Occipital lobe (tissue), 2 donors: Measurements from ENCODE around the gene LARGE1. TPM values are rescaled to one million over a fixed set of nuclear protein-coding genes. Genes with fewer than 3 reads are reported as not detected.
"Not testable (repeated sequence)": the region's sequence is repeated elsewhere in the genome, so short reads cannot be mapped to it uniquely, and the experiment has no call there.

Source experiments
- DNase-seq: peaks from one replicate; lab custom pipeline; 2025; lab: John Stamatoyannopoulos, UW
- total RNA-seq: library from RNA; depleted of rRNA; stranded (reverse); fragments of >200 nt; gene quantifications from one replicate; pipeline ENCODE4 v1.2.3, GENCODE V29; 2014

Gene LARGE1
- total RNA-seq, 1 donor from 2014 or later, result 37.3 TPM

DNA sequence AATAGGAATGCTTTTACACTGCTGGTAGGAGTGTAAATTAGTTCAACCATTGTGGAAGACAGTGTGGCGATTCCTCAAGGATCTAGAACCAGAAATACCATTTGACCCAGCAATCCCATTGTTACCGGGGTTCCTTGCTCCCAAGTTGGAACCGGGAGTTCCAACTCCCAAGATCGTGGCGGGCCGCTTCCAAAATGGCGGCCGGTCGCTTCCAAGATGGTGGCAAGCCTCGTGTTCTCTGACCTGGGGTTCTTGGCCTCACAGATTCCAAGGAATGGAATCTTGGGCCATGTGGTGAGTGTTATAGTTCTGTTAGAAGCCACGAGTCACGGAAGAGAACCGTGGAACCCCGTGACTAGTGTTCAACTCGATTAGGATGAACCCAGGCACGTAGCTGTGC lies 62.5 kb downstream of the LARGE1 start:
- DNase-seq, result not testable (repeated sequence)

DNA sequence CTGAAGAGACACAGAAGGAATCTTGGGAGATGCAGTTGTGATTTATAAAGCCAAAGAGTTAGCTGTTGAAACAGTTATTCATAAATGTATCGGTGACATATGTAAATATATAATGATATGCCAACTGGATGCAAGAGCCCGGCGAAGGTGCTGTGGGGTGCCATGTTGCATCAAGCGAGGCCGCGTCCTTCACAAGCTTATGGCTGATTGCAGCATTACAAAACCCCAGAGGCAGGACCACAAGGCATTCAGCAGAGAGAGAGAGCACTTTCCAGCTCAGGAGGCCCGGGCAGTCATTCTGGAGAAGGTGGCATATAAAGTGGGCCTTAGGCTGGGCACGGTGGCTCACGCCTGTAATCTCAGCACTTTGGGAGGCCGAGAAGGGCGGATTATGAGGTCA lies 65.6 kb downstream of the LARGE1 start:
- no peak for DNase-seq

DNA sequence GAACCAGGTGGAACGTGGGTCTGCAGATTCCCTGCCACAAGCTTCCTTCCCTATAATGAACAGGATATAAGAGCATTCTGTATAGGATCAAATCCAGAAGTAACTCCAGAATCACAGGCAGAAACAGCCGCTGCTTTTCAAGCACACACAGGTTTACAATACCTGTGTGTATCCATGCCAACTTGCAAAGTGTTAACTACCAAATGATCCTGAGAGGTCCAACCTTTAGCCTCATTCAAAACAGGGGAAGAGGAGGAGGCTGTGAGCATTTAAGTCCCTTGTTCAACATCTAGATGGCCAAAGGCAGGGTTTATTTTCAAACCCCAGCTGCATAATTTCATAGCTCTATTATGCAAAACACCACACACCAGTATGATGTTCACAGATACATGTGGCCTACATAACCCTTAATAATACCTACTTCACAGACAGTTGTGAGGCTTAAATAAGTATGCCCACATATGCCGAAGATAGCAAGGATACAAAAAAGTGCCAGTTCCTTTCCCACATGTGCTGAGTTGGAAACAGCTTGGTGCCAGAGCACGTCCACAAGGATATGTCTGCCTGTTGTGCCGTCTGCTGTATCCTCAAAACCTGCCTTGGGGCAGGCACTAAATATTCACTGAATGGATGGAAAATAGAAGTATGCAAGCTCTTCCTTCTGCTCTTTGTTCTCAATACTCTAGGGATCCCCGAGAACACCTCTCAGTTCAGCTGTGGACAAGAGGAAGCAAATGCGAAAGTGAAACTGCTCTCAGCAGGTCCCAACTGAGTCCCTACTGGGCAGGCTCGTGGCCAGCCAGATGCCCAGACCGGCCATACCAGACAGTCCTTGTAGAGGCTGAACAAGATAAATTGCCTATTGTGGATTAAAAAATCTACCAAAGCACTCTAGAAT lies 66.8 kb downstream of the LARGE1 start:
- DNase-seq, result peak; percentile 24

DNA sequence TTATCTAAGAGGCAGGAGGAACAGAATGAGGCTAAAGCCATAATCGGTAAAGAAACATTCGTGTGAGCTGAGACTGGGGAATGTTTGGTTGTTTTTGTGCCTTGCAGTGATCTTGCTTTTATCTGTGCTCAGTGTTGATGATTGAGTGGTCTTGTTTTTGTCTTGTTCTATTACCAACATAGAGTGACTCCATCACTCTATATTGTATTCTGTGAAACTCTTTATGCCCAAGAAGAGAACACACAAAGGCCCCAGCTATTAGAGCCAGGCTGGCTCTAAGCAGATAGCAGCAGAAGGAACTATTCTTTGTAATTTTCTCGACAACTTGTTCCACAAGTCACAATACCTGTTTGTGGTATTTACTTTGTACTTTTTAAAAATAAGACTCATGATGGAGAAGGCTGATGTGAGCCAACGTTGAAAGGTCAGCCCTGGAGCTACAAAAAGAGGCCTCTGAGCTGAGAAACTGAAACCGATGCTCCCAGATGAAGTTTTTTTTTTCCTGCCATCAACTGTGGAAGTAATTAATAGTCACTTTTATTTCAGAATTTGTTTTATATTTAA lies 68.4 kb downstream of the LARGE1 start:
- DNase-seq, result no peak

DNA sequence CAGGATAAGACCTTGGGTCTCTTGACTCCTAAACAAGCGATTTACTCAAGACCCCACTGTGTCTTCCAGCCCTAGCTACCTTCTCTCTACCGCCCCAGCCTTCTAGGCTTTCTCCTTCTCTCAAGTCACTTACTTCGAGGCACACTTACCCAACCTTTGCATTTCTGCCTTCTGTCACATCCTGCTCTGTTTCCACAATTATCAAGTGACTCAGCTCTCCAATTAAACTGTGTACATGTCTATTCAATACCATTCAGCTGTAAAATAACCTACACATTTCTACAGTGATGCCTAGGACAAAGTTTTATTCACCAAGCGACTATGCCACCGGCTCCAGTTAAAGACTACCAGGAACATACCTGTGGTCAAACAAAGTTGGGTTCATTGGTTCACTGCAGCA lies 69.0 kb downstream of the LARGE1 start:
- DNase-seq, result no peak

DNA sequence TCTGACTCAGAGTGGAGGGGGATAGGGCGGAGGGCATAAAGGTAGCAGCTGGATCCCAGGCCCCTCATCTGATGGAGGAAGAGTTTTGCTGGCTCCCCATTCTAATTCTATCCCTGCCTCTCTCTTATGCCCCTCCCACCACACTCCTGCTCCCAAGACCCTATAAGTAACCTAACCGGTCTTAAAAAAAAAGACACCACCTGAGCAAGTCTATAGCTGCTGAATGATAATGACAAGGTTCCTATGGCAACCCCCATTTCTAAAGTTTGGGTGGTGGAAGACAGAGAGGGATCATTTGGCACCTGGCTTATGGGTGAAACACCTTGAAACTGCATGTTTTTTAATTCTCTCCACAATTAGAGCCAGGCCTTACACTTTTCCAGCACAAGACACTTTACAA lies 69.6 kb downstream of the LARGE1 start:
- DNase-seq, result no peak

DNA sequence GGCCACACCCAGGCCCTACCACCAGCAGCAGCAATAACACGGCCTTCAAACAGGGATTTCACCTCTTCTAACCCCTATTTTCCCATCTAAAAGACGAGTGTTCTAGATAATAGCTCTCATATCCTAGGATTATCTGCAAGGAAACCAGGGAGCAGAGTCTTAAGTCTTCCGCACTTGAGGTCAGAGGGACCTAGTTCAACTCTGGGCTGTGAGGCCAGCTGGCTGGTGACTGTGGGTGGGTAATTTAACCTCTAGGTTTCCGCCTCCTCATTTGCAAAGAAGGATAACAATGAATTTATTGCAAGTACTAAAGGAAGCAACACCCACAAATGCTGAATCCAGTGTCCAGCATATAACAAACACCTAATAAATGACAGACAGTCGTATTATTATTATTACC lies 70.1 kb downstream of the LARGE1 start:
- no peak for DNase-seq

DNA sequence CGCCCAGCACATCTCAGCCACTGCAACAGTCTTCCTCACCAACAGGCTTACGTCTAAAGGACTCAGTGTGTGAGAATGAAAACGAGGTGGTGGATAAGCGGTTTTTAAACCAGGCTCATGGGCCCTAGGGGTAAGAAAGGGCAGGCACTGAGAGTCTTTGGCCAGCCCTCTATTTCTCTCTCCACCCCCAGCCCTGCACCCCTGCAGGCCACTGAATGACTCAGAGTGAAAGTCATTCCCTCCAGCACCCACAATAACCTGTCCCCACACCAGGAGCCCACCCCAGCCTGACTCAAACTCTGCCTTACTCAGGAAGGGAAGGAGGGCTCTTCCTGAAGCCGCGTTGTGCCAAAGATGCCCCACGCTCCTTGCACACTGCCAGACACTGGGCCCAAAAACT lies 72.0 kb downstream of the LARGE1 start:
- DNase-seq, result no peak

DNA sequence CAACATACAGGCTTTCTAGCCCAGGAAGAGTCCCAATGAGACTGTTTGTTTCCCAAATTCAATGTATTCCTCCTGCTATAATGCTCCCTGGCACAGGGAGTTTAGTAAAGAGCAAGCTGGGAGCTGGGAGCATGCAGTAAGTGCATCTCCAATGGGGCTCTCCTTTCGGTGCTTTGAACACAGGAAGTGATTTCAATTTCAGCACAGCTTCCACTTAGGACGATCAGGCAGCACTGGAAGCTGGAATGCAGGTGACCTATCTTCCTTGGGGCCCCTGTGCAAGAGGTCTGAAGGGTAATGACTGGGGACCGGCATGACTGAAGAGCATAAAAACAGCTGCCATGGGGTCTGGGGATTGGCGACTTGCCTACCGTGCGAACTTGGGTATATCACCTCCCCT lies 76.0 kb downstream of the LARGE1 start:
- DNase-seq, result no peak

DNA sequence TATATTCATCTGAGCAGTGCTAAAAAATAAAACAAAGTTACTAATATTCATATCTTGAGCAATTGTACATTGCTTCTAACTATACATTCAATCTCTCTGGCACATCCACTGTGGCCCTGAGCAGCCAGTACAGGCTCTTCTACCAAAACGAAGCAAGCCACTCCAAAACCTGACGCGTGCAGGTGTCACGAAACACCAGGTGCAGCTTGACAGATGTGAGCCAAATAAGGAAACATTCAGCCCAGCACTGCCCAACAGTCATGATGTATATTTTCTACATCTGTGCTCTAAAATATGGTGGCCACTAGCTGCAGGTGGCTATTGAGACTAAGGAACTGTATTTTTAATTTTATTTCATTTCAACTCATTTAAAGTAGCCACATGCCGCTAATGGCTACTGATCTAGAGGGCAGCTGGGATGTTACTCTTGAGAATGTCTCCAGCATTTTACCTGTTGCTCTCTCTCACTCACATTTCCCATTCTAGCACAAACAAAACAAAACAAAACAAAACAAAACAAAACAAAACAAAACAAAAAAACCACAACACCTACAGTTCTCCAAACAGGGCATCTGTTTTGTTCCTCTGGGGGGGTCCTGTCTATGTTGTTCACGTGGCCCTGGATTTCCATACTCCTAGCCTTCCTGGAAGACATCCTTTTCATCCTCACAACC lies 77.7 kb downstream of the LARGE1 start:
- DNase-seq, result no peak

DNA sequence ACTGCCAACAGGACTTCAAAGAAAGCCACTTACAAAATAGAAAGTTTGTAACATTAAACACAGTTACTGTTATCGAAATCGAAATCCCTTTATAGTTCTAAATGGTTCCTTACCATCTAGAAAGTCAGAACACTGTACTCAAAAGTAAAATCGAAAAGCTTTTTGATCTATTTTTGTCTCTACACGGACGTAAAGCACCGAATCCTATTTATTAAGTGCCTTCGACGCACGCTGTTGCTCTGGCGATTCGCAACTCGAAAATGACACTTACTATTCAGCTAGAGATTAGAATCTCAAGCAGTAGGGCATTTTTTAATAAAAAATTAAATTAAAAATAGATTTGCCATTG lies 78.3 kb downstream of the LARGE1 start:
- no peak for DNase-seq

DNA sequence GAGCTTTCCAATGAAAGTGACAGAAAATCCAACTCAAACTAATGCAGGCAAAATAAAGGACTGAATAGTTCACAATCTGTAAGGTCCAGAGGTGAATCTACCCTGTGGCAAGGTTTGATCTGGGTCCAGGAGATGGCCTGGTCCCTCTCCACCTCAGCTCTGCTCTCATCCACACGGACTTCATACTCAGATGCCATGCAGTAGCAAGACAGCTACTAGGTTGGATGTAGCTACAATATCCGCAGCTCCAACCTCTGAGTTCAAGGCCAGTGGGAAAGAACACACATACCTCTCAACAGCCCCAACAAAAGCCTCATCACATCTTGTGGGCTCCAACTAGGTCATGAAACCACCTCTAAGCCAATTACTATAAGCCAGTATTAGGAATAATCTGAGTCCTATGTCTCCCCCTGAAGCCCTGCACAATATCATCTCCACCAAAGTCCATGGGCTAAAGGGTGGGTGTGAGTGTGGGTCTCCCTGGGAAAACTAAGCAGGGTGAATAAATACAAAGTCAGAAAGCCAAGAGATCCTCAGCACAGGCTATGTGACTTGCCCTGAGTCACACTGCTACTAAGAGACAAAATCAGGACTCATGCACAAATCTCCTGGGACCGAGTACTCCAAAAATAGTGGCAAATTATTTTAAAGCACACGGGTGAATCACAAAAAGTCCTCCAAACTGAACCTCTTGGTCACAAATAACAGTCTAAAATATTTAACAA lies 78.8 kb downstream of the LARGE1 start:
- no peak for DNase-seq

DNA sequence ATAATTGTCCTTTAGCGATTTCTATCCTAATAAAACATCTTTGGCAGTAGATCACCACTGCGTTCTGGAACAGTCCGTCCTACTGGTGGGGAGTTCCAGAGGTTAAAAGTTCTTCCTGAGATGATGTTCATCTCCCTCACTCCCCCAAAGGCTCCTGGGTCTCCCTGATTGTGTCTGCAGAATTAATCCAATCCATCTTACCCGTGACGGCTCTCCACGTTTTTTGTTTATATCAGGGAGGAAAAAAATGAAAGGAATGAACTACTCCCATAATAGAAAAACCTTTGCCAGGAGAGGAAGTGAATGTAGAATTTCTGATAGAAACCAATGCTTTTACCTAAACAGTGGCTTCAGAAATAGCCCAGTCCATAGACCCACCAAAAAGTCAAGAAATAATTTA lies 81.6 kb downstream of the LARGE1 start:
- DNase-seq, result no peak

DNA sequence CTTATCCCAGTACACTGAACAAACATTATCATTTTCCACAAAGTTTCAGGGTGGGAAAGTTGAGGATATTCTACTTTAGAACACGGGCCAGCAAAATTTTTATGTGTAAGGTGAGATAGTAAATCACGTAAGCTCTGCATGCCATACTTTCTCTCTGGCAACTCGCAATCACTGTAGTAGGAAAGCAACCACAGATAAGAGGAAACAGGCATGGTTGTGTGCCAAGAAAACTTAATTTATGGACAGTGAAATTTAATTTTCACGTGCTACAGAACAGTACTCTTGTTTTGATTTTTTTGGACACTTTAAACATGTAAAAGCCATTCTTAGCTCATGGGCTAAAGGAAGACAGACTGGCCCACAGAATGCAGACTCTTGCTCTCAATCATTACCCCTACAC lies 82.5 kb downstream of the LARGE1 start:
- no peak for DNase-seq

DNA sequence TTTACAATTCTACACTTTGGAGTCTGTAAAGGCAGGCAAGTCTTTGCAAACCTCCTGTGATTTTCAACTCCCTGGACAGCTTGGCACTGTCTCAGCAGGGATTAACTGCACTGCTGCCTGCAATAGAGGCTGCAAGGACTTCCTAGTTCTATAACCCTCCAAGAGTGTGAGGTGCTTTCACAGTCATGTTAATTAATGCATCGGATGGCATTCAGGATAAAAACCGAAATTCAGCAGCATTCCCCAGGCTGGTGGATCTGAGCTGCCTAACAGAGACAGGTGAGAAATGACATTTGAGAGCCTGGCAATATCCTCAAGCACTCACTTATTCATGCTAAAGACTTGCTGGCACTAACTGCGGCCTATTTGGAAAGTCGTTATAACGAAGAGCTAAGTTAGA lies 85.0 kb downstream of the LARGE1 start:
- DNase-seq, result no peak

DNA sequence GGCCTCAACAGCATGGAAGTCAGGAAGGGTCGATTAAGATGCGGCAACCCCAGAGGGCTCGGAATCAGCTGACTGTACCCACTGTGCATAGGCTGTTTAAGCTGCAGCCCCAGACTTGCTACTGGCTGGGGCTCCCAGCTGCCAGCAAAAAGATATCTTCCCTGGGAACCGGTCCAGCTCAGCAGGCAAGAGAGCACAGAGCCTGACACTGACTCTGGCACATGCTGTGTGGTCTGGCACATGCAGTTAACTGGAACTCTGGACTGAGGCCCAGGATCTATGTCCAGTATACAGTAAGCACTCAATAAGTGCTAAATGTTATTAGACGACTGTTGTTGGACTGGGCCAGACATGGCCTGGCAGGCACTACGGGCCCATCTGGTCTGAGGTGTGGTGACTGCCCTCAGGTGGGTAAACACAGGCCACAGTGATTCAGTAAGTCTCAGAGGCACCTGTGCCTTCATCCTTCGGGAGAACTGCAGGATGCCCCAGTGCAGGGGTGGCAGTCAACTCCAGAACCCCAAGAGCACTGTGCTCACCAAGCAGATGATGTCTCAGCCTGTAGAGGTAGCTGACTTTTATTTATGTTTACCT lies 87.6 kb downstream of the LARGE1 start:
- no peak for DNase-seq

DNA sequence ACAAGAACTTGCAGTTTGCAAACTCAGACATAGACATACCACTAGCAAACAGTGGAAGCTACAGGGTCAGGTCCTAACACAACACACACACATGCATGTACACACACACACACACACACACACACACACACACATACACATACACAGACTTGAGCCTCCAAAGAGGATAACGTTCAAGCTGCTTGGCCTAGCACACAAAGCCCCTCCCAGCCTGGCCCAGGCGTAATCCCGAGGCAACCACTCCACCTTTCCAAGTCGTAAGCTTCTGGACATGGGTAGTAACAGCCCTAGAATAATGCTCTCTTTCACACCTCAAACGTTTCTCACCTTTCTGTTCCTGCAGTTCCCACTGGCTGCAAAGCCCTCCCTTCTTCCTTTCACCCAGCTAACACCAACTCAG lies 88.6 kb downstream of the LARGE1 start:
- no peak for DNase-seq

DNA sequence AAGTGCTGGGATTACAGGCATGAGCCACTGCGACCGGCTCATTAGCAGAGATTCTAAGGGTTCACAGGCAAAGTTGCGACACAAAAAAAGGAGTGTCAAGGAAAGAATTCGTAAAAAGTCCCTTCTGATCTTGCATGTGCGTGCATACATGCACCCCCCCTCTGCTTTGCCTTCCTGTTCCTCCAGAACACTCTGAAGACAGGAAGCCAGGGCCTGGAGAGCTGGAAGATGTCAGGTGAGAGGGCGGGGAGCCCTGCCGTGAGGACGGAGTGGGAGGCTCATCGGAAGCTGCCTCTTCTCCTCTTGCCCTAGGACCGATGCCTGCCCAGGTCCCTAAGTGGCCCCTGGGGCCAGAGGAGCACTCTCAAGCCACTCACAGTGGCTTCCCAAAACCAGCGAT lies 89.1 kb downstream of the LARGE1 start:
- no peak for DNase-seq

DNA sequence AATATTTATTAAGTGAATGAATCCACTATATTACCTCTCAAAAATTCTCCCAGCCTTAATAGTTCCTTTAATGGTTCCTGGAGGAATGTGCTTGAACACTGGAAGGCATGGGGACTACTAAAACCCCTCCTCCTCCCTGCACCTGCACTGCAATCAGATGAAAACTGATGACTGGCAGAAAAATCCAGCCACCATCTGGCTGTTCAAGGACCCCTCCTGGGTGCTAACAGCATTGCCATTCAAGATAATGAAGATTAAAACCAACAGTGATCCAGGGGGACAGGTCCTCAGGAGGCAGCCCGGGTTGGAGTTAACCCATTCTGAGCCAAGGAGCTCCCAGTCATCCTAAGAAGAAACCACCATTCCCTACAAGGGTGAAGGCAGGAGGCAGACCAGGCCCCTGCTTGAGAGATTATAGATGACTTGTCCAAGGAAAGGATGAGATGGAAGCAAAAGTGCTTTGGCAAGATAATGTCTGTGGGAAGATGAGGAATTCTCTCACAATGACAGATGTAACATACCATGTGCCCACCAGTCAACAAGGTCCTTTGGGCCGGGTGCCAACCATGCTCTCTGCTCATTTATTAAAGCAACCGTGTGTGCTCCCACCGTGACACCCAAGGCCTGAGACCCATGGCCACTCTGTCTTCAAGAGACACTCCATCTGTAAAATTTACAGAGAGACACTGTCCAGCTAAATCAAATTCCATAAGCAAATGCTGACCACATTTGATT lies 90.6 kb downstream of the LARGE1 start:
- no peak for DNase-seq

DNA sequence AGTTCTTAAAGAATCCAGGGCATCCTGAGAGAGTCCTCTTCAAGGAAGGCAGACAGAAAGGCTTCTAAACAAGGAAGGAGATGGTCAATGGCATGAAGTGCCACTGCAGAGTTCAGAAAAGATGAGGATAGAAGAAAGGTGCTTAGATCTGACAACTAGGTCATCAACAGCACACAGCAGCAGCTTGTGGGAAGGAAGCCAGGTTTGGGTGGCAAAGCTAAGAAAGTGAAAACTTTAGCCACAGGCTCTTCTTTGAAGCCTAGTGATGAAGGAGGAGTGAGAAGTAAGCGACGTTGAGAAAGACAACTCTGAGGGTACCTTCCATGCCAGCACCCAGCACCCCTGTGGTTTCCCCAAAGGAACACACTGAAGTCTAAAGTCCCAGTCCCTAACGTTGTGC lies 92.0 kb downstream of the LARGE1 start:
- no peak for DNase-seq

DNA sequence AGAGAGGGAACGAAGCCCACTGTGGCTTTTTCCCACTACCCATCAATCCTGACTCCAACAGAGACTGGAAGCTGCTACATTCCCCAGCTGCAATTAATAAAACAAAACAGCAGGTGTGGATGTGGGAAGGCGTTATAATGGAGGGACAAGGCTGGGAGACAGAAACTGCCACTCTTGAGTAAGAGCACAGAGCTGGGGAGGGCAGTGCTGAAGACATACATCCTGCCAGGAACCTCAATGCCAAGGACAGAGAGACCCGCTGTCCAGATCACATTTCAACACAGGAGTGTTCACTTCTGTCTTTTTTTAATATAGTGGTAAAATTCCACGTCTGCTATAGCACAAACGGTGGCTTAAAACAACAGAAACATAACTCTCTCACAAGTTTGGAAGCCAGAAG lies 94.5 kb downstream of the LARGE1 start:
- no peak for DNase-seq
